Anterior cingulate cortex (tissue), 58 donors: ENCODE measurements around the gene ROR2.
A peak's percentile ranks its signal among the peaks of the same experiment; 100 is the strongest.
"Not testable (repeated sequence)": the region's sequence is repeated elsewhere in the genome, so short reads cannot be mapped to it uniquely, and the experiment has no call there.

ENCODE experiments used
- DNase-seq, 58 donors: peaks; one replicate each; lab custom pipeline; 2025; lab: John Stamatoyannopoulos, UW

The ROR2 gene

DNA sequence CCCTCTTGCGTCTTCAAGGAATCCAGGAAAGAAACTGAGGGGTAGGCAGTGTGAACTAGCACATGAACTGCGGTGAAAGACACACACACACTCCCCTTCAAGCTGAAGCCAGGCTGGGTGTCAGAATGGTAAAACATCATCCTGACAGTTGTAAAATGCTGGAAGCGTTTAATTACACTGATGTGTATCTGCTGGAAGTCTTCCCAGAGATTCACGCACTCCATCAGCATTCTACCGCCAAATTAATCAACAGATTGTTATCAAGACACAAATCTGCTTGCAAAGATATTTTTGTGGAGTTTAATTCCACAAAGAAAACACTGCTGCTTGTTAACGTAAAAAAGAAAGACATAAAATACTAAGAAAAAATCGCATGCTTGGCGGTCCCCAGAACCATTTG is 285.4 kb downstream of the ROR2 start:
- no peak for DNase-seq

DNA sequence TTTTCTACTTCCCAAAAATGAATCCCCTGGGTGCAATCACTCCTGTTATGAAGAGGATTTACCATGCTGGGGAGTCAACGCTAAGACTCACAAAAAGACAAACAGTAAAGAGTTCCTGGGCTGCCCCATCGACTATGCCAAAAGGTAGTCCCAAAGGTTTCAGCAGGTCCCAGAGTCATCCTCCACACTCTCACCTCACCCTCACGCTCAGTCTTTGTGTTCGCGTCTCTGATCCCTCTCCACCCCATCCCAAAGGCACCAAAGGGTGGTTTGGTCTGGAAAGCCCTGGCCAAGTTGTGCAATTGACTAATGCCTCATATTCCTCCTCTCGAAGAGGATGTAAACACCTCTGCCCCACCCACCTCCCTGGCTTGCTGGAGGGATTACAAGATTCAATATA is 286.2 kb downstream of the ROR2 start:
- DNase-seq: no peak

DNA sequence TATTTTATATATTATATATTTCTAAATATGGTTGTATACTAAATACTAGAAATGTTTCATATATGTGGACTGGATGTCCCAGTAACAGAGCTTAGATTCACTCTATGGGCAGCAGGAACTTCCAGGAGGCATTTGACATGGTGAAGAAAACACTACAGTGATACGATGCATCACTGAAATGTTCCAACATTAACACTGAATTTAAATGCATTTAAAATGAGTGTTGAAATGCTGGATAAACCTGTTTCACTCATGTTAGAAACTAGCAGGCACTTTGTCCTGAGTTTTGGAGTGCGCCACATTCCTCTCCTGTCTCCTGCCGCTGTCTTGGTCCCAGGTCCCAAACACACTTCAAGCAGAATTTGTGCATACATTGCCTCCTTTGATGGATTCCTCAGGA is 288.6 kb downstream of the ROR2 start:
- DNase-seq: no peak

DNA sequence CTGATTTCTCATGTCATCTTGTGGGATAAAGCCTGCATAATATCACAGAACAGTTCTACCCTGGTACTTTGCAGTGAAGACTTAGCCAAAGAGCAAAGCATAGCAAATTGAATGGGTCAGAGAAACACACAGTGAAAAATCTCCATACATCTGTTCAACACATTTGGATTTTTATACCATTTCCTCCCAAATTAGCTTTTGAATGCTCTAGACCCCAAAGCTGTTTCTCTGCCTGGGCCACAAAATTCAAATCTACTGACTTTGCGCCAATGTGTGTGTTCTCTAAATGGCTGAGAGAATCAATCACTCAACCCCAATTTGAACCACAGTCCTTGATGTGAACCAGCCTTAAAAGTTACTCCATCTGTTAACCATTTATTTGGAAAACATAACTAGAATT is 289.5 kb downstream of the ROR2 start:
- no peak for DNase-seq

DNA sequence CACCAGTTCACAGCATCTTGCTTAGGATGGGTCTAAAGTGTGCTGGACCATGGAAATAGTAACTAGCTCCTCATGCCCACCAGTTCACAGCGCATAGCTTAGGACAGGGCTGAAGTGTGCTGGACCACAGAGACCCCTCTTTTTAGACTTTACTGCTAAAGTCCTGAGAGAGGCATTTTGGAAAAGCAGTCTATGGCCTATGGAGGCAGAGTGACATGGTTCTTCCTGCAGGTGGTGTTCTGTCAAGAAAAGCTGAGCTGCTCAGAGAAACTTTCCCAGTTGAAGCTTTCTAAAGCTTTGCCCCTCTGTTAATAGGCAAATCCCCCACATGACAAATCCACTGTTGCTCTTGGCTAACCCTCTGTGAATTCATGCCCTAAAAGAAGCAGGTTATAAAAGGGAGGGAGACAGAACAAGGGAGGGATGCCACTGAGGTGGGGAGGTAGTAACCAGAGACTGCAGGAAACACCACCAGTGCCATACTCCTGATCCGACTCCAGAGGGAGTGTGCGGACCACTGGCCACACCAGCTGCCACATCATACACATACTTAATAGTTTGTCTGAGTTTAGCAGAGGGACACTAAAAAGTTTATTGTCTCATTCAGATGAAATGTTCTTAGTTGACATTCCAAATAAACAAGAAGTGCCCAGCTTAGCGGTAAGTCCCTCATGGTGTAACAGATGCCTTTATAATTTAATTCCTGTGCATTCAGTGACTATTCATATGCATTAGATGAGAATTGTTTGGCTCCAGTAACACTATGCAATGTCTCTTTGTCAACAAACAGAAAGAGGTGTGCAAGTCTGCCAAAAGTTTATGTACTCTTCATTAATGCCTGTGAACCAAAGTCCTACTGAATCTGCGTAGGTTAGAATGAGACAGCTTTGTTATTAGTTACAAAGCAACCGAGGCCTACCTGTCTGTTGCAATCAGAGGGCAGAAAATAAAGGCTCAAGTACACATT is 290.2 kb downstream of the ROR2 start:
- DNase-seq: peak in 3 of 58 donors; percentile 4 to 6 (median 6)

GRCh38 chr9:91658513-91659105 is 291.4 kb downstream of the ROR2 start:
- no peak for DNase-seq

DNA sequence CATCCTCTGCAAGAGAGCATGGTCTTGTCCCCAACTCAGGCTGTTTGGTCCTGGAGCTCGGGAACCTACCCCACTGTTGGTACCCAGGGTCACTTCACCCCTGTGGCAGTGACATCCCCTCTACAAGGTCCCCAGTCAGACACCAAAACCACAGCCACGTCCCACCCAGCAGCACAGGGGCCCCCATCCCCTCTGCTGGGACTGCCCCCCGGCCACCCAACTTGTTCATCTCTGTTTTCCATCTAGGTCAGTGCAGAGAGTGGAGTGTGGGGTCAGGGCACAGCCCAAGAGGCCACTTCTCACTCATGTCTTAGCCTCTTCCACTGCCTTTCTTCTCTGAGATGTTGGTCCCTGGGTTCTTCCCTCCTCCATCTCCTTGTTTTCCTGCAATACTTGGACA is 292.5 kb downstream of the ROR2 start:
- no peak for DNase-seq

DNA sequence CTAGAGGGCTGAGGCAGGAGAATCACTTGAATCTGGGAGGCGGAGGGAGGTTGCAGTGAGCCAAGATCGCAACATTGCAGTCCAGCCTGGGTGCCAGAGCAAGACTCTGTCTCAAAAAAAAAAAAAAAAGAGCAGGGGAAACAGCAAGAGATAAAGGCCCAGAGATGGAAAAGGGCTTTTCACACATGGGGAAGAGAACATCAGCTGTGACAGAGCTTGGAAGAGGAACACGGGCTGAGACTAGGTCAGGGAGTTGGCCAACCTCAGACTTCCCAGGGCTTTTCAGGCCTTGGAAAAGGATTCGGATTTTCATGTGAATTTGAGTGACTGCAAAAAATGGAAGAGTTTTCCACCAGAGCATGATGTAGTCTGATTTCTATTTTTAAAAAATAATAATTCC is 294.4 kb downstream of the ROR2 start:
- no peak for DNase-seq

- DNase-seq: no peak
These were observed 294.8 kb downstream of the ROR2 start for GRCh38 chr9:91655215-91655614.

DNA sequence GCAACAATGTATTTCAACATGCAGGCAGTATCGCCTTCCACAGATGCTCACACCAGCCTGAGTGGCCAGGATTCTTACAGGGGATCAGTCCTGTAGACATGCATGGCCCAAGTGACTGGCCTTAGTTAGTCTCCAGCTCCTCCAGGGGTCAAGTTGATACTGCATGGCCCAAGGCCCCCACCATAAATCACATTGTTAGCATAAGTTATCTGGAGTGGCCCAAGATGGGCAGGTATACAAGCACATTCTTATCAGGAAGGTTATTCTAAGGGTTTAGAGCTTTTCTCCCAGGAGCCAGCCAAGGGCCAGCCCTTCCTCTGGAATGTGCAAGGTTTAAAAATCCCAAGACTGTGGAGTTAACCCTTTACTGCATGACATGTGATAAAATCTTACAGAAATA is 295.5 kb downstream of the ROR2 start:
- no peak for DNase-seq

GRCh38 chr9:91647371-91647770 is 302.7 kb downstream of the ROR2 start:
- DNase-seq: no peak

DNA sequence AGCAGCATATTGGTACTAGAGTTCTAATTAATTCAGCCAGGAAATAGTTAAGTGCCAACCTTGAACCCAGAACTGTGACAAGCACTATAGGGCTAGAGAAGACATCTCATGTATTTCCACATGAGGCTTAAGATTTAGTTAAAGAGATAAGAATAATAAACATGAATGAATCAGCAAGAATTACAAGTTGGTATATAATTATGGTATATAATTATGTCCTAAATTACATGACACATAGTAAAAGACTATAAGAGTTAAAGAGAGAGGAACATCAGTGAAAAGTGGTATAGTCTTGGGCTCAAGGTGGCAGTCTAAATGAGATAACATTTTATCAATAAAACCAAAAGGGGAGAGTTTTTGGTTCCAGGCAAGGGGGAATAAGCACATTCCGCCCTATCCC is 303.3 kb downstream of the ROR2 start:
- no peak for DNase-seq

DNA sequence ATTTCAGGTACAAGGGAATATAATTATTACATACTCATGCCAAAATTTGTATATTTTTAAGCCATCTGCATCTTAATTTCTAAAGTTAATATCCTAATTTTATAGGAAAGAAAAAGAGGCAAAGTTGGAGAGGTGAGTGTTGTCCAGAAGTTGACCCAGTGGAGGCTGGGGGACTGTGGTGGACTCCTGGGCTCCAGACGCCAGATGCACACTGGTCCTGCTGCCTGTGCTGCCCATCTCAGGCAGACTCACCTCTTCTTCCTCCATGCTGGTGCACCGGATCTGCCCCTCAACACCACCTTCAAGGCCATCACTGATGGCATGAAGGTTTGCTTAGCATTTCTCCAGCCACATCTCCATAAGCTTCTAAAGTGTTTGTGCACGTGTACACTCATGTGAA is 305.6 kb downstream of the ROR2 start:
- DNase-seq: no peak

GRCh38 chr9:91643481-91644077 is 306.4 kb downstream of the ROR2 start:
- DNase-seq: no peak

- DNase-seq: no peak
These were observed 307.3 kb downstream of the ROR2 start for GRCh38 chr9:91642771-91643170.

GRCh38 chr9:91640428-91640827 is 309.6 kb downstream of the ROR2 start:
- DNase-seq: no peak

- DNase-seq: no peak
These were observed 311.0 kb downstream of the ROR2 start for GRCh38 chr9:91639054-91639453.

DNA sequence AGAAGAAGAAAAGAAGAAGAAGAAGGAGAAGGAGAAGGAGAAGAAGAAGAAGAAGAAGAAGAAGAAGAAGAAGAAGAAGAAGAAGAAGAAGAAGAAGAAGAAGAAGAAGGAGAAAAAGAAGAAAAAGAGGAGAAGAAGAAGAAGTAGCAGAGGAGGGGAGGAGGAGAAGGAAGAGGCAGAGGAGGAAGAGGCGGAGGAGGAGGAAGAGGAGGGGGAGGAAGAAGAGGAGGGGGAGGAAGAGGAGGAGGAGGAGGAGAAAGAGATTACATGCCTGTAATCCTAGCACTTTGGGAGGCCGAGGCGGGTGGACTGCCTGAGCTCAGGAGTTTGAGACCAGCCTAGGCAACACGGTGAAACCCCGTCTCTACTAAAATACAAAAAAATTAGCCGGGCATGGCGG is 315.2 kb downstream of the ROR2 start:
- DNase-seq: not testable (repeated sequence)

GRCh38 chr9:91629718-91630117 is 320.3 kb downstream of the ROR2 start:
- DNase-seq: no peak

GRCh38 chr9:91628892-91629291 is 321.1 kb downstream of the ROR2 start:
- DNase-seq: no peak

- DNase-seq: no peak
These were observed 324.7 kb downstream of the ROR2 start for GRCh38 chr9:91625331-91625730.

- no peak for DNase-seq
These were observed 327.0 kb downstream of the ROR2 start for GRCh38 chr9:91623004-91623403.
